NCI-H1048 (cell line): Measurements from ENCODE around the gene KIF1A.
"Not testable (repeated sequence)": the region's sequence is repeated elsewhere in the genome, so short reads cannot be mapped to it uniquely, and the experiment has no call there.

Experiments used
- DNase-seq: peaks from one replicate; lab custom pipeline; 2025; lab: John Stamatoyannopoulos, UW

Gene KIF1A

GRCh38 chr2:240702640-240703011 lies 117.4 kb downstream of the KIF1A start:
- no peak for DNase-seq

- DNase-seq = no peak
Measured at GRCh38 chr2:240701736-240702639, 118.0 kb downstream of the KIF1A start.

GRCh38 chr2:240701091-240701735 lies 118.8 kb downstream of the KIF1A start:
- DNase-seq = no peak

GRCh38 chr2:240700616-240701015 lies 119.4 kb downstream of the KIF1A start:
- not testable (repeated sequence) for DNase-seq

- DNase-seq = not testable (repeated sequence)
Measured at GRCh38 chr2:240699835-240700234, 120.2 kb downstream of the KIF1A start.

GRCh38 chr2:240698852-240699561 lies 121.0 kb downstream of the KIF1A start:
- not testable (repeated sequence) for DNase-seq

GRCh38 chr2:240696469-240696868 lies 123.5 kb downstream of the KIF1A start:
- DNase-seq = not testable (repeated sequence)

GRCh38 chr2:240695593-240695992 lies 124.4 kb downstream of the KIF1A start:
- DNase-seq = not testable (repeated sequence)

GRCh38 chr2:240694304-240694703 lies 125.7 kb downstream of the KIF1A start:
- DNase-seq = not testable (repeated sequence)

- not testable (repeated sequence) for DNase-seq
Measured at GRCh38 chr2:240692583-240693561, 127.1 kb downstream of the KIF1A start.

GRCh38 chr2:240691631-240692420 lies 128.2 kb downstream of the KIF1A start, which contains the start of gene AQP12A:
Gene AQP12A (plus strand): TSS chr2:240691866. CDS start chr2:240691914, 48 bp downstream.
- DNase-seq = not testable (repeated sequence)

- not testable (repeated sequence) for DNase-seq
Measured at GRCh38 chr2:240691075-240691427, 129.0 kb downstream of the KIF1A start.

GRCh38 chr2:240690421-240691074 lies 129.5 kb downstream of the KIF1A start:
- DNase-seq = not testable (repeated sequence)

- no peak for DNase-seq
Measured at GRCh38 chr2:240689975-240690374, 130.0 kb downstream of the KIF1A start.

- no peak for DNase-seq
Measured at GRCh38 chr2:240688553-240688919, 131.5 kb downstream of the KIF1A start.

GRCh38 chr2:240687741-240688552 lies 132.1 kb downstream of the KIF1A start:
- no peak for DNase-seq

GRCh38 chr2:240687045-240687740 lies 132.8 kb downstream of the KIF1A start:
- DNase-seq = no peak

- no peak for DNase-seq
Measured at GRCh38 chr2:240686460-240686859, 133.6 kb downstream of the KIF1A start.
